Common myeloid progenitor, CD34-positive (primary cell): ENCODE results near the gene PRDM1.

Experiments used
- CTCF ChIA-PET: fragments of 350-600 bp; sonication (Branson Sonifier 250); formaldehyde crosslinking; loops from one replicate; lab custom pipeline; 2021; ENCODE audit warnings: antibody characterized with exemption; lab: Charles Lee
- POLR2A ChIA-PET: fragments of 350-600 bp; sonication (Branson Sonifier 250); formaldehyde crosslinking; loops from one replicate; lab custom pipeline; 2021; ENCODE audit warnings: antibody characterized with exemption; lab: Charles Lee
- DNase-seq, 3 donors: peaks; one replicate each; pipeline versions ENCODE4 v3.0.0 to v3.0.0-alpha.2; 2013
- H3K27ac ChIP-seq, 2 experiments: 1 replicate in 1 of 2; 2 replicates in 1 of 2; pipeline ENCODE4 v1.7.0; 2013; ENCODE audit warnings: inconsistent platforms in 2 of 2, low read length in 2 of 2, mild to moderate bottlenecking in 2 of 2, low read depth in 1 of 2, moderate library complexity in 1 of 2; ENCODE audit not compliant: severe bottlenecking in 2 of 2, insufficient read depth in 1 of 2, poor library complexity in 1 of 2
- H3K27me3 ChIP-seq, 5 experiments: replicated peaks in 2 of 5; 1 replicate in 3 of 5; 2 replicates in 2 of 5; pipeline versions ENCODE4 v1.6.1 to v1.7.0; 2013; ENCODE audit warnings: low read length in 4 of 5, mild to moderate bottlenecking in 2 of 5, moderate library complexity in 2 of 5, inconsistent platforms in 1 of 5; ENCODE audit not compliant: insufficient read depth in 5 of 5, control insufficient read depth in 4 of 5
- H3K36me3 ChIP-seq, 4 experiments: 1 replicate in 2 of 4; 2 replicates in 2 of 4; pipeline versions ENCODE4 v1.6.1 to v1.7.0; 2013; ENCODE audit warnings: low read length in 3 of 4, control low read depth in 1 of 4, mild to moderate bottlenecking in 1 of 4; ENCODE audit not compliant: control insufficient read depth in 4 of 4, insufficient read depth in 4 of 4
- H3K4me1 ChIP-seq, 4 experiments: 1 replicate in 3 of 4; 2 replicates in 1 of 4; pipeline versions ENCODE4 v1.6.1 to v1.7.1; 2013; ENCODE audit warnings: low read length in 3 of 4, mild to moderate bottlenecking in 3 of 4, control low read depth in 1 of 4, inconsistent platforms in 1 of 4, moderate library complexity in 1 of 4; ENCODE audit not compliant: control insufficient read depth in 4 of 4, insufficient read depth in 4 of 4; ENCODE audit errors: control extremely low read depth in 1 of 4
- H3K4me3 ChIP-seq, 7 experiments: 1 replicate in 4 of 7; 2 replicates in 3 of 7; pipeline versions ENCODE4 v1.5.1 to v1.7.0; 2013; ENCODE audit warnings: mild to moderate bottlenecking in 7 of 7, low read length in 6 of 7, moderate library complexity in 6 of 7, inconsistent platforms in 2 of 7, low read depth in 2 of 7, control low read depth in 1 of 7; ENCODE audit not compliant: insufficient read depth in 4 of 7, control insufficient read depth in 1 of 7; ENCODE audit errors: extremely low read depth in 1 of 7
- H3K9me3 ChIP-seq, 5 experiments: 1 replicate in 4 of 5; 2 replicates in 1 of 5; pipeline versions ENCODE4 v1.6.1 to v1.7.1; 2013; ENCODE audit warnings: low read length in 4 of 5, mild to moderate bottlenecking in 2 of 5, inconsistent platforms in 1 of 5, low read depth in 1 of 5, moderate library complexity in 1 of 5; ENCODE audit not compliant: control insufficient read depth in 4 of 5, insufficient read depth in 2 of 5; ENCODE audit errors: control extremely low read depth in 1 of 5
- WGBS: methylation state at CpG from one replicate; pipeline ENCODE4 v1.1.5; 2013; ENCODE audit not compliant: insufficient coverage; 5-methylcytosine and 5-hydroxymethylcytosine counted together

The PRDM1 gene

GRCh38 chr6:106119546-106119945 lies 33.4 kb downstream of the PRDM1 start:
- H3K4me3 ChIP-seq: no peak overlapping the region
- WGBS: 100% methylated on average over 7 of the region's 9 CpGs
- DNase-seq: no peak
- no peaks in the 10 kb centered on the region for H3K27me3 ChIP-seq
- ChIA-PET POLR2A (no interaction called here), CTCF (interaction anchor here (1.5 to 1.7 kb wide), 2 partner anchors 14 to 34 kb away, joined by 3 to 5 read pairs; no protein-coding TSS in a partner anchor)
- no peaks in the 10 kb centered on the region for H3K9me3 ChIP-seq
- peaks cover 5 to 35% (median 14%) of the 10 kb centered on the region in 4 experiments for H3K4me1 ChIP-seq
- H3K36me3 ChIP-seq: no peaks in the 10 kb centered on the region
- no peak overlapping the region for H3K27ac ChIP-seq

- POLR2A ChIA-PET: no interaction called here
Observed at GRCh38 chr6:106120006-106120405, 33.9 kb downstream of the PRDM1 start.

GRCh38 chr6:106120406-106120805 lies 34.3 kb downstream of the PRDM1 start:
- Histone ChIP-seq H3K9me3 (no peaks in the 10 kb centered on the region), H3K4me3 (no peak overlapping the region), H3K36me3 (no peaks in the 10 kb centered on the region), H3K4me1 (peaks cover 5 to 43% (median 15%) of the 10 kb centered on the region in 4 experiments), H3K27ac (no peak overlapping the region), H3K27me3 (no peaks in the 10 kb centered on the region)
- CTCF ChIA-PET: interaction anchor here (1.5 kb wide), 1 partner anchor 35 kb away, joined by 3 read pairs; no protein-coding TSS in a partner anchor
- POLR2A ChIA-PET: no interaction called here
- DNase-seq: no peak
- no CpG with 5 or more reads among the region's 6 CpGs for WGBS

More at GRCh38 chr6:106120006-106120405, 33.9 kb downstream of the PRDM1 start:
- Histone ChIP-seq H3K9me3 (no peaks in the 10 kb centered on the region), H3K4me3 (no peak overlapping the region), H3K36me3 (no peaks in the 10 kb centered on the region), H3K27ac (no peak overlapping the region), H3K4me1 (peaks cover 5 to 40% (median 15%) of the 10 kb centered on the region in 4 experiments), H3K27me3 (no peaks in the 10 kb centered on the region)
- no peak for DNase-seq
- CTCF ChIA-PET: interaction anchor here (1.5 kb wide), 1 partner anchor 34 kb away, joined by 3 read pairs; no protein-coding TSS in a partner anchor
- no CpG with 5 or more reads among the region's 2 CpGs for WGBS

GRCh38 chr6:106122306-106122918 lies 36.3 kb downstream of the PRDM1 start:
- Histone ChIP-seq H3K4me3 (no peak overlapping the region), H3K27ac (no peak overlapping the region), H3K4me1 (peaks cover 2 to 40% (median 10%) of the 10 kb centered on the region in 4 experiments), H3K36me3 (no peaks in the 10 kb centered on the region), H3K27me3 (no peaks in the 10 kb centered on the region), H3K9me3 (no peaks in the 10 kb centered on the region)
- no peak for DNase-seq
- CTCF ChIA-PET: interaction anchor here (1.0 to 1.6 kb wide), 2 partner anchors 11 to 16 kb away, joined by 3 to 4 read pairs; no protein-coding TSS in a partner anchor
- POLR2A ChIA-PET: no interaction called here
- 93% methylated on average over 4 of the region's 6 CpGs for WGBS

- CTCF ChIA-PET: interaction anchor here (1.0 to 1.6 kb wide), 2 partner anchors 12 to 17 kb away, joined by 3 to 4 read pairs; no protein-coding TSS in a partner anchor
- POLR2A ChIA-PET: no interaction called here
- Histone ChIP-seq H3K4me1 (peaks cover 0 to 34% (median 3%) of the 10 kb centered on the region in 4 experiments), H3K36me3 (no peaks in the 10 kb centered on the region), H3K4me3 (no peak overlapping the region), H3K27me3 (no peaks in the 10 kb centered on the region), H3K9me3 (no peaks in the 10 kb centered on the region), H3K27ac (no peak overlapping the region)
- DNase-seq: no peak
- WGBS: 93% methylated on average over 3 of the region's 6 CpGs
Observed at GRCh38 chr6:106122938-106123656, 37.0 kb downstream of the PRDM1 start.

- H3K9me3 ChIP-seq: no peaks in the 10 kb centered on the region
- H3K4me3 ChIP-seq: no peak overlapping the region
- no peaks in the 10 kb centered on the region for H3K27me3 ChIP-seq
- H3K27ac ChIP-seq: no peak overlapping the region
- ChIA-PET POLR2A (no interaction called here), CTCF (interaction anchor here (1.0 kb wide), 1 partner anchor 37 kb away, joined by 4 read pairs; no protein-coding TSS in a partner anchor)
- DNase-seq: no peak
- H3K36me3 ChIP-seq: no peaks in the 10 kb centered on the region
- no CpG with 5 or more reads among the region's 4 CpGs for WGBS
- H3K4me1 ChIP-seq: peaks cover 0 to 32% (median 3%) of the 10 kb centered on the region in 4 experiments
Observed at GRCh38 chr6:106124015-106124414, 37.9 kb downstream of the PRDM1 start.
